SK-N-SH (cell line): ENCODE results near the gene GTF3C1. TPM values are rescaled to one million over a fixed set of nuclear protein-coding genes. Genes with fewer than 3 reads are reported as not detected.

Experiments used
- CTCF ChIA-PET: fragments of 300-600, 350-600 bp; formaldehyde crosslinking; extraction: SDS; loops from one replicate; lab custom pipeline; 2021; lab: Yijun Ruan, JAX
- POLR2A ChIA-PET: fragments of 350-600 bp; sonication (Branson Sonifier 250); formaldehyde crosslinking; extraction: SDS; loops from one replicate; lab custom pipeline; 2020; ENCODE audit warnings: antibody characterized with exemption, inconsistent platforms; lab: Yijun Ruan, JAX
- DNase-seq: peaks from one replicate; pipeline ENCODE4 v3.0.0; 2012
- H2AFZ ChIP-seq: fragments of 200-600 bp; sonication (generic); 2 replicates; pipeline ENCODE4 v1.8.1; 2016; ENCODE audit warnings: antibody characterized with exemption, mild to moderate bottlenecking, low read depth
- H3F3A ChIP-seq: fragments of 200-600 bp; sonication (generic); replicated peaks from 2 replicates; pipeline ENCODE3; 2016; ENCODE audit warnings: antibody characterized with exemption, mild to moderate bottlenecking; ENCODE audit not compliant: insufficient read depth
- H3K27ac ChIP-seq, 2 experiments: fragments of 200-500 bp in 1 of 2; fragments of 200-600 bp in 1 of 2; sonication (Bioruptor generic) in 1 of 2; sonication (generic), shearing (Covaris generic) in 1 of 2; 2 replicates each; pipeline versions ENCODE4 v1.5.1 to v1.6.1; 2014 to 2016; ENCODE audit warnings: low read depth in 2 of 2, inconsistent platforms in 1 of 2, low read length in 1 of 2, mild to moderate bottlenecking in 1 of 2, mixed read lengths in 1 of 2
- H3K27me3 ChIP-seq: fragments of 200-600 bp; sonication (generic), shearing (Covaris generic); 2 replicates; pipeline ENCODE4 v1.6.1; 2016; ENCODE audit warnings: mixed run types; ENCODE audit not compliant: insufficient read depth
- H3K36me3 ChIP-seq, 2 experiments: fragments of 200-500 bp in 1 of 2; fragments of 200-600 bp in 1 of 2; sonication (Bioruptor generic) in 1 of 2; sonication (generic) in 1 of 2; replicated peaks in 1 of 2; 2 replicates each; pipeline versions ENCODE3 to v1.5.1; 2014 to 2016; ENCODE audit warnings: low read length in 1 of 2, mild to moderate bottlenecking in 1 of 2; ENCODE audit not compliant: insufficient read depth in 2 of 2, control insufficient read depth in 1 of 2
- H3K4me1 ChIP-seq, 2 experiments: fragments of 200-500 bp in 1 of 2; fragments of 200-600 bp in 1 of 2; sonication (Bioruptor generic) in 1 of 2; sonication (generic), shearing (Covaris generic) in 1 of 2; 2 replicates each; pipeline versions ENCODE4 v1.5.1 to v1.6.1; 2014 to 2016; ENCODE audit warnings: low read depth in 1 of 2, low read length in 1 of 2, mixed run types in 1 of 2; ENCODE audit not compliant: insufficient read depth in 2 of 2, control insufficient read depth in 1 of 2
- H3K4me2 ChIP-seq: fragments of 200-600 bp; sonication (generic), shearing (Covaris generic); 2 replicates; pipeline ENCODE4 v1.6.1; 2017; ENCODE audit warnings: mixed run types
- H3K4me3 ChIP-seq, 2 experiments: fragments of 200-500 bp in 1 of 2; fragments of 200-600 bp in 1 of 2; sonication (Bioruptor generic) in 1 of 2; sonication (generic), shearing (Covaris generic) in 1 of 2; 2 replicates each; pipeline versions ENCODE4 v1.5.1 to v1.8.1; 2014 to 2016; ENCODE audit warnings: low read depth in 2 of 2, inconsistent platforms in 1 of 2, low read length in 1 of 2, mild to moderate bottlenecking in 1 of 2, mixed read lengths in 1 of 2, moderate library complexity in 1 of 2
- H3K79me2 ChIP-seq: fragments of 200-600 bp; sonication (generic); 2 replicates; pipeline ENCODE4 v1.8.1; 2017; ENCODE audit warnings: mild to moderate bottlenecking; ENCODE audit not compliant: insufficient read depth
- H3K9ac ChIP-seq: fragments of 200-600 bp; sonication (generic); 2 replicates; pipeline ENCODE4 v1.6.1; 2017; ENCODE audit warnings: mixed run types
- H3K9me2 ChIP-seq: fragments of 200-600 bp; sonication (generic); 2 replicates; pipeline ENCODE4 v1.6.1; 2017; ENCODE audit warnings: mixed run types
- H3K9me3 ChIP-seq: fragments of 200-600 bp; sonication (generic); 2 replicates; pipeline ENCODE4 v1.6.1; 2017; ENCODE audit warnings: mixed run types, mild to moderate bottlenecking, moderate library complexity
- H4K20me1 ChIP-seq: fragments of 200-600 bp; sonication (generic); 2 replicates; pipeline ENCODE4 v1.6.1; 2017; ENCODE audit warnings: mild to moderate bottlenecking, mixed run types; ENCODE audit not compliant: insufficient read depth
- CHD2 ChIP-seq: fragments of 150-350 bp; IDR thresholded peaks from 2 replicates; pipeline ENCODE4 v1.6.1; 2018; ENCODE audit warnings: low read length; ENCODE audit not compliant: partially characterized antibody
- EZH2phosphoT487 ChIP-seq: fragments of 200-600 bp; sonication (generic); IDR thresholded peaks from 2 replicates; pipeline ENCODE4 v1.6.1; 2017; ENCODE audit warnings: low read depth, mixed run types, mild to moderate bottlenecking, antibody characterized with exemption, moderate library complexity, borderline replicate concordance
- FOXJ3 ChIP-seq: sonication (generic); formaldehyde crosslinking; IDR thresholded peaks from 2 replicates; pipeline ENCODE4 v1.5.1; 2020; ENCODE audit warnings: mild to moderate bottlenecking, missing genetic modification reagents
- FOXM1 ChIP-seq: IDR thresholded peaks from 2 replicates; pipeline ENCODE4 v1.4.0; 2012; ENCODE audit warnings: low read depth, mild to moderate bottlenecking
- GABPA ChIP-seq: IDR thresholded peaks from 2 replicates; pipeline ENCODE4 v1.4.0; 2012; ENCODE audit warnings: low read depth, mild to moderate bottlenecking
- GATA2 ChIP-seq: sonication (generic); formaldehyde crosslinking; IDR thresholded peaks from 2 replicates; pipeline ENCODE4 v1.5.0; 2020; ENCODE audit warnings: mild to moderate bottlenecking, missing genetic modification reagents
- JUND ChIP-seq: IDR thresholded peaks from 2 replicates; pipeline ENCODE4 v1.4.0; 2012
- MEF2A ChIP-seq: IDR thresholded peaks from 2 replicates; pipeline ENCODE4 v1.4.0; 2012; ENCODE audit warnings: low read depth, borderline replicate concordance
- MXI1 ChIP-seq: IDR thresholded peaks from 2 replicates; pipeline ENCODE4 v1.6.1; 2012; ENCODE audit warnings: mild to moderate bottlenecking, low read depth, low read length, improper control_type of control experiment
- NFIC ChIP-seq: IDR thresholded peaks from 2 replicates; pipeline ENCODE4 v1.4.0; 2012; ENCODE audit warnings: borderline replicate concordance
- NRF1 ChIP-seq: IDR thresholded peaks from 2 replicates; pipeline ENCODE4 v1.6.1; 2012; ENCODE audit warnings: low read depth, mild to moderate bottlenecking, low read length
- POLR2AphosphoS5 ChIP-seq: IDR thresholded peaks from 2 replicates; pipeline ENCODE4 v1.6.1; 2012; ENCODE audit warnings: low read depth, low read length
- RCOR1 ChIP-seq: fragments of 150-350 bp; IDR thresholded peaks from 2 replicates; pipeline ENCODE4 v1.6.1; 2017; ENCODE audit warnings: antibody characterized with exemption, low read length
- RFX5 ChIP-seq: IDR thresholded peaks from 2 replicates; pipeline ENCODE4 v1.6.1; 2012; ENCODE audit warnings: mild to moderate bottlenecking, improper control_type of control experiment, low read length
- TAF1 ChIP-seq: IDR thresholded peaks from 2 replicates; pipeline ENCODE4 v1.6.1; 2012; ENCODE audit warnings: low read depth, mild to moderate bottlenecking, low read length, moderate library complexity, borderline replicate concordance
- TCF12 ChIP-seq: IDR thresholded peaks from 2 replicates; pipeline ENCODE4 v1.4.0; 2012
- YY1 ChIP-seq: IDR thresholded peaks from 2 replicates; pipeline ENCODE4 v1.4.0; 2012; ENCODE audit warnings: low read depth, mild to moderate bottlenecking
- WGBS: methylation state at CpG from one replicate; pipeline ENCODE4 v1.1.6; 2017; ENCODE audit warnings: low lambda C conversion rate; 5-methylcytosine and 5-hydroxymethylcytosine counted together
- polyA plus RNA-seq, 3 experiments: library from polyadenylated mRNA; depleted of rRNA; stranded (reverse); fragments of >200 nt; gene quantifications; 2 replicates each; pipeline ENCODE4 v1.2.3, GENCODE V29; 2012
- TF ChIP-seq, protein P1 (sequence below): IDR thresholded peaks from 2 replicates; pipeline ENCODE4 v1.6.1; 2012; ENCODE audit warnings: mild to moderate bottlenecking, low read depth, low read length, moderate library complexity
- TF ChIP-seq, protein P2 (sequence below): fragments of 200-600 bp; sonication (generic); IDR thresholded peaks from 2 replicates; pipeline ENCODE4 v1.6.1; 2017; ENCODE audit warnings: antibody characterized with exemption, mild to moderate bottlenecking, moderate library complexity
- TF ChIP-seq, protein P3 (sequence below): IDR thresholded peaks from 2 replicates; pipeline ENCODE4 v1.4.0; 2012; ENCODE audit warnings: low read depth

The GTF3C1 gene
- polyA plus RNA-seq, 1 of the 3 experiments (the other 2 are of a cell fraction) = 47.2 TPM

DNA sequence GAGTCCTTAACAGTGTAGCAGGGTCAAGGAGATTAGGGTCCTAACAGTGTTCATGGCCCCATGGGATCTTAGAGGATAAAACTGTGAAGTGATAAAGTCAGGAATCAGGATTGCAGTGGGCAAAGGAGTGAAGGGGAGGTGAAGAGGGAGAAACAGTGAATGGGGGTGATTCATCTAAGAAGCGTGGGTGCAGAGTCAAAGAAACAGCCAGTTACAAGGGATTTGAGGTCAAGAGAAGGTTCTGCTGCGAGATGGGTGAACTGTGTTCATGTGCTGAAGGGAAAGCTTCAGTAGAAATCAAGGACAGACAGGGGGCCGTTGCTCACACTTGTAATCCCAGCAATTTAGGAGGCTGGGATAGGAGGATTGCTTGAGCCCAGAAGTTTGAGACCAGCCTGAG is 5.9 kb downstream of the GTF3C1 start:
- Histone ChIP-seq H3K4me1 (peaks cover 10 to 12% of the 10 kb centered on the region in 2 experiments; a peak in 2 of 4 replicates), H3K9ac (no peak overlapping the region), H4K20me1 (peaks cover 35% of the 10 kb centered on the region), H3K4me3 (no peak overlapping the region), H3K36me3 (peaks cover 53 to 55% of the 10 kb centered on the region in 2 experiments), H2AFZ (no peak overlapping the region), H3K9me2 (no peaks in the 10 kb centered on the region), H3F3A (no peaks in the 10 kb centered on the region), H3K79me2 (peaks cover 40% of the 10 kb centered on the region), H3K9me3 (no peaks in the 10 kb centered on the region), H3K27me3 (no peaks in the 10 kb centered on the region), H3K27ac (no peak overlapping the region), H3K4me2 (no peak overlapping the region)
- WGBS = 80% methylated on average over 3 of the region's 3 CpGs
- POLR2A ChIA-PET = no interaction called here
- no peak for TF ChIP-seq TCF12
- TF ChIP-seq EZH2phosphoT487 = no peak
- TF ChIP-seq CHD2 = no peak
- no peak for TF ChIP-seq POLR2AphosphoS5
- no peak for TF ChIP-seq MEF2A
- TF ChIP-seq, protein P1, sequence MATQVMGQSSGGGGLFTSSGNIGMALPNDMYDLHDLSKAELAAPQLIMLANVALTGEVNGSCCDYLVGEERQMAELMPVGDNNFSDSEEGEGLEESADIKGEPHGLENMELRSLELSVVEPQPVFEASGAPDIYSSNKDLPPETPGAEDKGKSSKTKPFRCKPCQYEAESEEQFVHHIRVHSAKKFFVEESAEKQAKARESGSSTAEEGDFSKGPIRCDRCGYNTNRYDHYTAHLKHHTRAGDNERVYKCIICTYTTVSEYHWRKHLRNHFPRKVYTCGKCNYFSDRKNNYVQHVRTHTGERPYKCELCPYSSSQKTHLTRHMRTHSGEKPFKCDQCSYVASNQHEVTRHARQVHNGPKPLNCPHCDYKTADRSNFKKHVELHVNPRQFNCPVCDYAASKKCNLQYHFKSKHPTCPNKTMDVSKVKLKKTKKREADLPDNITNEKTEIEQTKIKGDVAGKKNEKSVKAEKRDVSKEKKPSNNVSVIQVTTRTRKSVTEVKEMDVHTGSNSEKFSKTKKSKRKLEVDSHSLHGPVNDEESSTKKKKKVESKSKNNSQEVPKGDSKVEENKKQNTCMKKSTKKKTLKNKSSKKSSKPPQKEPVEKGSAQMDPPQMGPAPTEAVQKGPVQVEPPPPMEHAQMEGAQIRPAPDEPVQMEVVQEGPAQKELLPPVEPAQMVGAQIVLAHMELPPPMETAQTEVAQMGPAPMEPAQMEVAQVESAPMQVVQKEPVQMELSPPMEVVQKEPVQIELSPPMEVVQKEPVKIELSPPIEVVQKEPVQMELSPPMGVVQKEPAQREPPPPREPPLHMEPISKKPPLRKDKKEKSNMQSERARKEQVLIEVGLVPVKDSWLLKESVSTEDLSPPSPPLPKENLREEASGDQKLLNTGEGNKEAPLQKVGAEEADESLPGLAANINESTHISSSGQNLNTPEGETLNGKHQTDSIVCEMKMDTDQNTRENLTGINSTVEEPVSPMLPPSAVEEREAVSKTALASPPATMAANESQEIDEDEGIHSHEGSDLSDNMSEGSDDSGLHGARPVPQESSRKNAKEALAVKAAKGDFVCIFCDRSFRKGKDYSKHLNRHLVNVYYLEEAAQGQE = no peak
- no peak for TF ChIP-seq GATA2 (CRISPR knock-in tag)
- TF ChIP-seq YY1 = no peak
- no peak for TF ChIP-seq NRF1
- TF ChIP-seq JUND = no peak
- TF ChIP-seq RFX5 = no peak
- TF ChIP-seq MXI1 = no peak
- DNase-seq = no peak
- CTCF ChIA-PET = no interaction called here

DNA sequence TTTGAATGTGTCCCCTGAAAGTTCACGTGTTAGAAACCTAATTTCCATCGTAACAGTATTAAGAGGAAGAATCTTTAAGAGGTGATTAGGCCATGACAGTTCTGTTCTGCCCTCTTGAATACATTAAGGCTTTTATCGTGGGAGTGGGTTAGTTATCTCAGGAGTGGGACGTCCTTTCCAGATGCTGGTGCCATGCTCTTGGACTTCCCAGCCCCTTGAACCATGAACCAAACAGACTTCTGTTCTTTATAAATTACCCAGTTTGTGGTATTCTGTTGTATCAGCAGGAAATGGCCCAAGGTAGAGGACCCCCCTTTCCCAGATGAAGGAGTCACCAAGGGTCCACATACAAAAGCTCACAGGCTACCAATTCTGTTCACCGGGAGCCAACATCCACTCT is 10.1 kb downstream of the GTF3C1 start:
- CTCF ChIA-PET = interaction anchor here (0.6 to 1.7 kb wide), 2 partner anchors 24 to 430 kb away, joined by 3 to 5 read pairs; no protein-coding TSS in a partner anchor
- Histone ChIP-seq H3K9me3 (no peaks in the 10 kb centered on the region), H3K36me3 (peaks cover 65 to 88% of the 10 kb centered on the region in 2 experiments), H3K79me2 (peaks cover 7% of the 10 kb centered on the region; the same call in 1 of the 2 replicates), H3F3A (no peaks in the 10 kb centered on the region), H3K9me2 (no peaks in the 10 kb centered on the region), H2AFZ (no peak overlapping the region), H3K4me1 (no peaks in the 10 kb centered on the region), H3K27me3 (no peaks in the 10 kb centered on the region), H3K4me2 (no peak overlapping the region), H3K9ac (no peak overlapping the region), H3K27ac (no peak overlapping the region), H4K20me1 (no peaks in the 10 kb centered on the region), H3K4me3 (no peak overlapping the region)
- no peak for DNase-seq
- WGBS = 77% methylated on average over 5 of the region's 5 CpGs
- POLR2A ChIA-PET = no interaction called here
- TF ChIP-seq GATA2 (CRISPR knock-in tag) (no peak), CHD2 (no peak), TAF1 (no peak), FOXJ3 (CRISPR knock-in tag) (no peak), RCOR1 (no peak), FOXM1 (no peak), NFIC (no peak), YY1 (no peak), GABPA (no peak), MEF2A (no peak), TCF12 (no peak)
- TF ChIP-seq, protein P1 = no peak
- TF ChIP-seq, protein P2, sequence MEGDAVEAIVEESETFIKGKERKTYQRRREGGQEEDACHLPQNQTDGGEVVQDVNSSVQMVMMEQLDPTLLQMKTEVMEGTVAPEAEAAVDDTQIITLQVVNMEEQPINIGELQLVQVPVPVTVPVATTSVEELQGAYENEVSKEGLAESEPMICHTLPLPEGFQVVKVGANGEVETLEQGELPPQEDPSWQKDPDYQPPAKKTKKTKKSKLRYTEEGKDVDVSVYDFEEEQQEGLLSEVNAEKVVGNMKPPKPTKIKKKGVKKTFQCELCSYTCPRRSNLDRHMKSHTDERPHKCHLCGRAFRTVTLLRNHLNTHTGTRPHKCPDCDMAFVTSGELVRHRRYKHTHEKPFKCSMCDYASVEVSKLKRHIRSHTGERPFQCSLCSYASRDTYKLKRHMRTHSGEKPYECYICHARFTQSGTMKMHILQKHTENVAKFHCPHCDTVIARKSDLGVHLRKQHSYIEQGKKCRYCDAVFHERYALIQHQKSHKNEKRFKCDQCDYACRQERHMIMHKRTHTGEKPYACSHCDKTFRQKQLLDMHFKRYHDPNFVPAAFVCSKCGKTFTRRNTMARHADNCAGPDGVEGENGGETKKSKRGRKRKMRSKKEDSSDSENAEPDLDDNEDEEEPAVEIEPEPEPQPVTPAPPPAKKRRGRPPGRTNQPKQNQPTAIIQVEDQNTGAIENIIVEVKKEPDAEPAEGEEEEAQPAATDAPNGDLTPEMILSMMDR = no peak
- TF ChIP-seq, protein P3, sequence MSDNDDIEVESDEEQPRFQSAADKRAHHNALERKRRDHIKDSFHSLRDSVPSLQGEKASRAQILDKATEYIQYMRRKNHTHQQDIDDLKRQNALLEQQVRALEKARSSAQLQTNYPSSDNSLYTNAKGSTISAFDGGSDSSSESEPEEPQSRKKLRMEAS = no peak
